GM10266 (cell line): ENCODE measurements around the gene DRC1.

Experiments used
- DNase-seq: peaks from one replicate; pipeline ENCODE4 v3.0.0; 2012; ENCODE audit errors: extremely low spot score
- TF ChIP-seq, protein P1 (sequence below): IDR thresholded peaks from 2 replicates; pipeline ENCODE4 v1.5.1; 2012; ENCODE audit warnings: mild to moderate bottlenecking, low read depth; ENCODE audit not compliant: control insufficient read depth, insufficient read depth; ENCODE audit errors: missing control alignments

Gene DRC1

GRCh38 chr2:26430826-26431225 lies 29.1 kb downstream of the DRC1 start:
- DNase-seq, result no peak

GRCh38 chr2:26432363-26432762 lies 30.6 kb downstream of the DRC1 start:
- TF ChIP-seq, protein P1, sequence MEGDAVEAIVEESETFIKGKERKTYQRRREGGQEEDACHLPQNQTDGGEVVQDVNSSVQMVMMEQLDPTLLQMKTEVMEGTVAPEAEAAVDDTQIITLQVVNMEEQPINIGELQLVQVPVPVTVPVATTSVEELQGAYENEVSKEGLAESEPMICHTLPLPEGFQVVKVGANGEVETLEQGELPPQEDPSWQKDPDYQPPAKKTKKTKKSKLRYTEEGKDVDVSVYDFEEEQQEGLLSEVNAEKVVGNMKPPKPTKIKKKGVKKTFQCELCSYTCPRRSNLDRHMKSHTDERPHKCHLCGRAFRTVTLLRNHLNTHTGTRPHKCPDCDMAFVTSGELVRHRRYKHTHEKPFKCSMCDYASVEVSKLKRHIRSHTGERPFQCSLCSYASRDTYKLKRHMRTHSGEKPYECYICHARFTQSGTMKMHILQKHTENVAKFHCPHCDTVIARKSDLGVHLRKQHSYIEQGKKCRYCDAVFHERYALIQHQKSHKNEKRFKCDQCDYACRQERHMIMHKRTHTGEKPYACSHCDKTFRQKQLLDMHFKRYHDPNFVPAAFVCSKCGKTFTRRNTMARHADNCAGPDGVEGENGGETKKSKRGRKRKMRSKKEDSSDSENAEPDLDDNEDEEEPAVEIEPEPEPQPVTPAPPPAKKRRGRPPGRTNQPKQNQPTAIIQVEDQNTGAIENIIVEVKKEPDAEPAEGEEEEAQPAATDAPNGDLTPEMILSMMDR, result no peak
- DNase-seq, result no peak

More at GRCh38 chr2:26430826-26431225, 29.1 kb downstream of the DRC1 start:
- TF ChIP-seq, protein P1, result no peak

GRCh38 chr2:26432859-26433258 lies 31.1 kb downstream of the DRC1 start:
- TF ChIP-seq, protein P1, result no peak

GRCh38 chr2:26435106-26435505 lies 33.4 kb downstream of the DRC1 start:
- TF ChIP-seq, protein P1, result no peak
- no peak for DNase-seq

More at GRCh38 chr2:26432859-26433258, 31.1 kb downstream of the DRC1 start:
- DNase-seq, result no peak

GRCh38 chr2:26438526-26438925 lies 36.8 kb downstream of the DRC1 start:
- no peak for DNase-seq
- TF ChIP-seq, protein P1, result no peak

DNA sequence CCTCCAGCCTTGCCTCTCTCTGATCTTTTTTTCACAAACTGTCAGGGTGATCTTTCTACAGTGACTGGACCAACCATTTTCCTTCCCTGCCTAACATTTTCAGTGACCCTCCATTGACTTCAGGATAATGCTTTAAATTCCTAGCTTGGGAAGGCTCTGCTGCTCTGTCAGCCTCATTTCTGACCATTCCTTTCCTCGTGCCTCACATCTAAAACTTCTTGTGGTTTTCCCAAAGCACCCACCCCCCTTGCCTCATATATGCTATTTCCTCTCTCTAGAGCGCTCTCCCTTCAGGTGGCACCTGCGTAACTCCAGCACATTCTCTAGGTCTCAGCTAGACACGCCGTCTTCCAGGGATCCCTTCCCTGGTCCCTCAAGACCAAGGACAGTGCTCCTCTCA lies 37.2 kb downstream of the DRC1 start:
- DNase-seq, result no peak
- TF ChIP-seq, protein P1, result no peak

DNA sequence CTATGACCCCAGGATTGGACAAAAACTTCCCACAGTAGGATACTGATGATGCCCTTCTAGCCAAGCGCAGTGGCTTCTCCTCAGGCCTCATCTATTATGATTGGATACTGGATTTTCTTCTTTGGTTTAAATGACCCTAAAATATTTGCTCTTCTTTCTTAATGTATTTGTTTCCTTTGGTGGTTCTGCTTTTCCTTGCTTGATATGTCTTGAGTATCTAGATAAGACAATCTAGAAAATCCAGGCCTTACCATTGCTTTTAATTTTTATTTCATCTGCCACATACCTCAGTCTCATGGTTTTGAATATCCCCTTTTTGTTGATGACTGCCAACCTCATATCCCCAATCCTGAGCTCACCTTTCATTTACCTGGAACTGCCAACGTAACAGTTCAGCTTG lies 40.6 kb downstream of the DRC1 start:
- TF ChIP-seq, protein P1, result no peak
- DNase-seq, result no peak
